OCI-LY7 (cell line): ENCODE measurements around the gene ADARB2. TPM values are rescaled to one million over a fixed set of nuclear protein-coding genes. Genes with fewer than 3 reads are reported as not detected.

ENCODE experiments used
- Bru-seq: library from RNA; stranded (reverse); fragments of 400-500 nt; gene quantifications from one replicate; lab custom pipeline; 2021; lab: Mats Ljungman, UMichigan
- BruChase-seq, 2 experiments: library from RNA; stranded (reverse); fragments of 400-500 nt; gene quantifications; one replicate each; lab custom pipeline; 2021; lab: Mats Ljungman, UMichigan
- BruUV-seq: library from RNA; stranded (reverse); fragments of 400-500 nt; replicated peaks from 2 replicates; lab custom pipeline; 2021; lab: Mats Ljungman, UMichigan
- CTCF ChIA-PET: fragments of 300-600 bp; sonication (Branson Sonifier 250); formaldehyde crosslinking; loops from one replicate; lab custom pipeline; 2022; ENCODE audit warnings: antibody characterized with exemption; ENCODE audit not compliant: unreplicated experiment; lab: Charles Lee
- POLR2A ChIA-PET: fragments of 300-600 bp; sonication (Branson Sonifier 250); formaldehyde crosslinking; loops from one replicate; lab custom pipeline; 2022; ENCODE audit warnings: antibody characterized with exemption; lab: Charles Lee
- DNase-seq: peaks from one replicate; pipeline ENCODE4 v3.0.0-alpha.2; 2015; ENCODE audit warnings: low spot score
- H2AFZ ChIP-seq: fragments of 200-600 bp; sonication (generic), shearing (Covaris generic); 2 replicates; pipeline ENCODE4 v1.6.1; 2014; ENCODE audit warnings: mild to moderate bottlenecking, antibody characterized with exemption, low read length, moderate library complexity
- H3K27ac ChIP-seq: fragments of 200-600 bp; sonication (generic); 2 replicates; pipeline ENCODE4 v1.5.1; 2014; ENCODE audit warnings: mixed run types, low read depth, mild to moderate bottlenecking, moderate library complexity, low read length, inconsistent platforms; ENCODE audit not compliant: poor library complexity, severe bottlenecking
- H3K36me3 ChIP-seq: fragments of 200-600 bp; sonication (generic); 2 replicates; pipeline ENCODE4 v1.6.1; 2014; ENCODE audit warnings: mild to moderate bottlenecking, antibody characterized with exemption, low read length, moderate library complexity, mixed read lengths; ENCODE audit not compliant: insufficient read depth
- H3K4me1 ChIP-seq: fragments of 200-600 bp; sonication (generic); 2 replicates; pipeline ENCODE4 v1.5.1; 2014; ENCODE audit warnings: mild to moderate bottlenecking, low read length; ENCODE audit not compliant: insufficient read depth, poor library complexity, severe bottlenecking
- H3K4me2 ChIP-seq: fragments of 200-600 bp; sonication (generic); 2 replicates; pipeline ENCODE4 v1.6.1; 2014; ENCODE audit warnings: mild to moderate bottlenecking, low read length
- H3K4me3 ChIP-seq: fragments of 200-600 bp; sonication (generic); 2 replicates; pipeline ENCODE4 v1.5.1; 2014; ENCODE audit warnings: mild to moderate bottlenecking, low read depth, low read length; ENCODE audit not compliant: poor library complexity, severe bottlenecking
- H3K79me2 ChIP-seq: fragments of 200-600 bp; sonication (generic); 2 replicates; pipeline ENCODE4 v1.6.1; 2016; ENCODE audit warnings: low read depth, mild to moderate bottlenecking, low read length, moderate library complexity, mixed read lengths; ENCODE audit not compliant: insufficient read depth
- H3K9me2 ChIP-seq: fragments of 200-600 bp; sonication (generic); 2 replicates; pipeline ENCODE4 v1.6.1; 2016; ENCODE audit warnings: mild to moderate bottlenecking, low read length, mixed read lengths; ENCODE audit not compliant: insufficient read depth
- H3K9me3 ChIP-seq: fragments of 200-600 bp; sonication (generic); 2 replicates; pipeline ENCODE4 v1.6.1; 2014; ENCODE audit warnings: mild to moderate bottlenecking, mixed run types, low read length, mixed read lengths
- H4K20me1 ChIP-seq: fragments of 200-600 bp; sonication (generic); 2 replicates; pipeline ENCODE4 v1.6.1; 2014; ENCODE audit warnings: mild to moderate bottlenecking, antibody characterized with exemption, low read length, moderate library complexity, mixed read lengths; ENCODE audit not compliant: insufficient read depth
- EZH2phosphoT487 ChIP-seq: fragments of 200-600 bp; sonication (generic); IDR thresholded peaks from 2 replicates; pipeline ENCODE4 v1.6.1; 2018; ENCODE audit warnings: low read depth, borderline replicate concordance, mild to moderate bottlenecking, mixed run types, antibody characterized with exemption, low read length, moderate library complexity, mixed read lengths
- intact Hi-C: fragments of 100-400 bp; cut with micrococcal nuclease; formaldehyde crosslinking; loops from one replicate; pipeline ENCODE4 v1.10.0; 2022; ENCODE audit not compliant: unreplicated experiment
- long read RNA-seq: library from polyadenylated mRNA; stranded (forward); transcript quantifications from one replicate; pipeline ENCODE4 v2.0.0, GENCODE V29; 2022
- total RNA-seq, 2 experiments: library from RNA; depleted of rRNA in 1 of 2; stranded (reverse); fragments of >200 nt in 1 of 2; shearing (Covaris generic) in 1 of 2; gene quantifications; 2 replicates each; pipeline ENCODE4 v1.2.3, GENCODE V29; 2014 to 2022
- TF ChIP-seq, protein P1 (sequence below): fragments of 200-600 bp; sonication (generic); conservative IDR thresholded peaks from 2 replicates; pipeline ENCODE4 v1.5.1; 2014; ENCODE audit warnings: mild to moderate bottlenecking, antibody characterized with exemption, low read length, moderate library complexity, mixed read lengths

Gene ADARB2
- 0.03 TPM in 1 of 2 replicates, not detected in the other for total RNA-seq (2014; rRNA removed; shearing (Covaris generic))
- total RNA-seq (2022): not detected in 2 replicates
- Bru-seq, nascent RNA: percentile 1 among the genes with signal in this experiment
- not detected for BruChase-seq, experiment 1, labeled RNA remaining after a 6-hour chase
- BruChase-seq, experiment 2, labeled RNA remaining after a 2-hour chase: percentile 2 among the genes with signal in this experiment
- long read RNA-seq: 0 reads

DNA sequence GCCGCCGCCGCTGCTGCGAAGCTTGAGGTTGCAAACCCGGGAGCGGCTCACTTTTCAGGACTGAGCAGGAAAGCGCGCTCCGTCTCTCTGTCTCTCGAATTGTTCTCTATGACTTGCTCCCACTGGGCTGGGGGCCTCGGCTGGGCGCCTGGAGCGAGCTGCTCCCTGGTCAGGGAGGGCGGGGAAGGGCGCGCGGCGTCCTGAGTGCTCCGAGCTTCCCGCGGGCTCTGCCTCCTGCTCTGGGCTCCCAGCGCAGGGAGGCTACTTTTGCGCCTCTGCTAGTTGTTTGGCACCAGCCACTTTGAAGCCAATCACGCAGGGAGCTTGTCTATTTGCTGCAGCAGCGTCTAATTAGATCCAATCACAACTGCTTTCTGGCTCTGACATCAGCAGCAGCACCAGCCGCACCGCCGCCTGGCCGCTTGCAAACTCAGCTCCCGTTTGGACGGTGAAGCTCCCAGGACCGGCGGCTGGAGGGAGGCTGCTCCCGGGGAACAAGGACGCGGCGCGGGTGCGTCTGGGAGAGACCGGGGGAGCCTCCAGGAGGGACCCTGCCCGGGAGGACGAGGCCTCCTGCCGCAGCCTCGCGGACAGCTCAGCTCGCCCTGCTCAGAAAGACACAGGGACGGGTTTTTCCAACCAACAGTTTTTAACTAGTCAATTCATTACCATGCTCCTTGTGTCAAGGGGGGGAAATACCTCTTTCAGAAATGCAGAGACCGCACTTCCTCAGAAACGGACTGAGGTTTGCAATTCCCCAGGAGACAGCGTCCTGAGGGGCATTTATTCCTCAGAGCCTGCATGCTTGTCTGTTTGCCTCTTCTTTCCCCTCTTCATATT, at the start of gene ADARB2:
ADARB2 (minus strand) TSS at position 304 of the 840 bp plus-strand sequence.
- H3K4me2 ChIP-seq: no peak within 1 kb of the TSS
- POLR2A ChIA-PET: no interaction called here
- intact Hi-C loops: no loop called here
- H2AFZ ChIP-seq: no peak within 1 kb of the TSS
- TF ChIP-seq EZH2phosphoT487: no peak
- TF ChIP-seq, protein P1, sequence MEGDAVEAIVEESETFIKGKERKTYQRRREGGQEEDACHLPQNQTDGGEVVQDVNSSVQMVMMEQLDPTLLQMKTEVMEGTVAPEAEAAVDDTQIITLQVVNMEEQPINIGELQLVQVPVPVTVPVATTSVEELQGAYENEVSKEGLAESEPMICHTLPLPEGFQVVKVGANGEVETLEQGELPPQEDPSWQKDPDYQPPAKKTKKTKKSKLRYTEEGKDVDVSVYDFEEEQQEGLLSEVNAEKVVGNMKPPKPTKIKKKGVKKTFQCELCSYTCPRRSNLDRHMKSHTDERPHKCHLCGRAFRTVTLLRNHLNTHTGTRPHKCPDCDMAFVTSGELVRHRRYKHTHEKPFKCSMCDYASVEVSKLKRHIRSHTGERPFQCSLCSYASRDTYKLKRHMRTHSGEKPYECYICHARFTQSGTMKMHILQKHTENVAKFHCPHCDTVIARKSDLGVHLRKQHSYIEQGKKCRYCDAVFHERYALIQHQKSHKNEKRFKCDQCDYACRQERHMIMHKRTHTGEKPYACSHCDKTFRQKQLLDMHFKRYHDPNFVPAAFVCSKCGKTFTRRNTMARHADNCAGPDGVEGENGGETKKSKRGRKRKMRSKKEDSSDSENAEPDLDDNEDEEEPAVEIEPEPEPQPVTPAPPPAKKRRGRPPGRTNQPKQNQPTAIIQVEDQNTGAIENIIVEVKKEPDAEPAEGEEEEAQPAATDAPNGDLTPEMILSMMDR: no peak
- no peaks in the 10 kb centered on the region for H3K4me1 ChIP-seq
- no peaks in the 10 kb centered on the region for H4K20me1 ChIP-seq
- H3K9me3 ChIP-seq: no peaks in the 10 kb centered on the region
- H3K36me3 ChIP-seq: no peaks in the 10 kb centered on the region
- H3K79me2 ChIP-seq: no peaks in the 10 kb centered on the region
- no peak for DNase-seq
- H3K27ac ChIP-seq: no peak within 1 kb of the TSS
- H3K9me2 ChIP-seq: no peaks in the 10 kb centered on the region
- CTCF ChIA-PET: no interaction called here
- H3K4me3 ChIP-seq: no peak within 1 kb of the TSS
- no TSS peak for BruUV-seq

DNA sequence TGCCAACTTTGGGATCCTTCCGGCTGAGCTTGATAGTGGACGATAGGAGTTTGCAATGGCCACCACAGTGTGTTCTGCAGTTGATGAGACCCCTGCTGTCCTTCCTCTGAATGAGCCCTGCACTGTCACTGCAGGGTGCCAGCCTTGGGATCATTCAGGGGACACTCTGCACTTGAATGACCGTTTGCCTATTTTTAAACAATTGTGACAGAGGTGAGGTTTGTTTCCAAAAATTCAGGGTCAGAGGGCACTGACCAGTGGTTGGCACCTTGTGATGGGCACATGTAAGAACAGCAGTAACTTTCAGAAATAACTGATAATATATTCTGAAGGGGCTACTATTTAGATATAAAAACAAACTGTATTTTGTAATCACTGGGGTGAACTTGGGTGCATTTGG, 48.5 kb upstream of the ADARB2 start:
- no peaks in the 10 kb centered on the region for H3K4me1 ChIP-seq
- CTCF ChIA-PET: no interaction called here
- BruUV-seq: no TSS peak
- intact Hi-C loops: no loop called here
- no peak for DNase-seq
- H4K20me1 ChIP-seq: no peaks in the 10 kb centered on the region
- TF ChIP-seq, protein P1: no peak
- no peak for TF ChIP-seq EZH2phosphoT487
- no peaks in the 10 kb centered on the region for H3K9me3 ChIP-seq
- no peaks in the 10 kb centered on the region for H3K36me3 ChIP-seq
- no peak overlapping the region for H3K4me3 ChIP-seq
- POLR2A ChIA-PET: no interaction called here
- no peak overlapping the region for H3K27ac ChIP-seq
- H3K9me2 ChIP-seq: no peaks in the 10 kb centered on the region
- no peaks in the 10 kb centered on the region for H3K79me2 ChIP-seq
- no peak overlapping the region for H2AFZ ChIP-seq
- no peak overlapping the region for H3K4me2 ChIP-seq
